NCI-H2081 (cell line): Measurements from ENCODE around the gene RADIL.
"Not testable (repeated sequence)": the region's sequence is repeated elsewhere in the genome, so short reads cannot be mapped to it uniquely, and the experiment has no call there.

ENCODE experiments used
- DNase-seq, 2 experiments: peaks; one replicate each; lab custom pipeline; 2025; lab: John Stamatoyannopoulos, UW

Gene RADIL, protein sequence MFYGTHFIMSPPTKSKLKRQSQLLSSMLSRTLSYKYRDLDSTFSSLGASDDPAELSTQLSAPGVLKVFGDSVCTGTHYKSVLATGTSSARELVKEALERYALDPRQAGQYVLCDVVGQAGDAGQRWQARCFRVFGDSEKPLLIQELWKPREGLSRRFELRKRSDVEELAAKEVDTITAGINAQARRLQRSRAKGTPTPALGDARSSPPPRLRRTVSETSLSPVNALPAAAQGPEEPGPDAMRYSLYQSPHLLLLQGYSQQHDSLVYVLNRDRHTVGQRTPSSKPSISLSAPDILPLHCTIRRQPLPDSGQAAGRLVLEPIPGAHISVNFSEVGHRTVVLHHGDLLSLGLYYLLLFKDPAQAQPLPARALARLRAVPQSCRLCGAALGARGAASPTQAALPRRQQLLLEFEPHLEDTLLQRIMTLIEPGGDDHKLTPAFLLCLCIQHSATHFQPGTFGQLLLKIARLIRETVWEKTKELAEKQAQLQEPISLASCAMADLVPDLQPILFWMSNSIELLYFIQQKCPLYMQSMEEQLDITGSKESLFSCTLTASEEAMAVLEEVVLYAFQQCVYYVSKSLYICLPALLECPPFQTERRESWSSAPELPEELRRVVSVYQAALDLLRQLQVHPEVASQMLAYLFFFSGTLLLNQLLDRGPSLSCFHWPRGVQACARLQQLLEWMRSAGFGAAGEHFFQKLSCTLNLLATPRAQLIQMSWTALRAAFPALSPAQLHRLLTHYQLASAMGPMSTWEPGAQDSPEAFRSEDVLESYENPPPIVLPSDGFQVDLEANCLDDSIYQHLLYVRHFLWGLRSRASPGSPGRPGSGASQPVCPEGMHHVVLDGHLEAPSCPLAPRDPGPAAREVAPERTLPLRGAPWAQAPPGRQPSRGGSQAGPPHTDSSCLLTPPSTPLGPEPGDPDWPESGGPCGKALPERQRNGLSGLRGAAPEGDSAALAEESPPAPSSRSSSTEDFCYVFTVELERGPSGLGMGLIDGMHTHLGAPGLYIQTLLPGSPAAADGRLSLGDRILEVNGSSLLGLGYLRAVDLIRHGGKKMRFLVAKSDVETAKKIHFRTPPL

DNA sequence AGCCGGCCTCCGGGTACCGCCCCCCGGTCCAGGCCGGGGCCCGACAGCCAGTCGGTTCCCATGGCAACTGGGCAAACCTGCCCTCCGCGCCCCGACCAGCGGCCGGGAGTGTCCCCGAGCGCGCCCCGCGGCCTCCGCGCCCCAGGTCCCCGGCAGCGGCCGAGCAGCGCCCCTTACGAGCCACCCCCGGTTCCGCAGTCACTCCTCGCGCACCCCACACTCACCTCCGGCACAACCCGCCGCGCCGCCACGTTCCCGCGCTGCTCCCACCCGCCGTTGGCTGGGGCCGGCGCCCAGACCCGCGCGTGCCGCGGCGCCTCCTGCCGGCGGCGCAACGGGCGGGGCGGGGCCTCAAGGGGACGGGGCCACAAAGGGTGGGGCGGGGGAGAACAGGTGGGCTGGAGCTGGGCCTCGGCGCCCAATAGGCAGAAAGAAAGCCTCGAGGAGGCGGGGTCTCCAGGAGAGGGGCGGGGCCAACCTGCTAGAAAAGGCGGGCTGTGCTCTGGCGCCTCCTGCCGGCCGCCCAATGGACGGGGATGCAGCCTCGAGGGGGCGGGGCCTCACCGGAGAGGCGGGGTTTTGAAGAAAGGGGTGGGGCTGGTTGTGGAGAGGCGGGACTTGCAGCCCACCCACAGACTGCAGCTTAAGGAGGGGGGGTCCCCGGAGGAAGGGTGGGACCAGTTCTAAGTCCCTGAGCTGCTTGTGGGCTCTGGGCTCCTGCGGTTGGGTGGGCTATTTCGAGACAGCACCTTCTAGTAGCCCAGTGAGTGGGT is at the start of gene RADIL:
Gene RADIL (minus strand): TSS at position 345 of the 773 bp plus-strand sequence. CDS start 5,577 bp downstream, outside the sequence.
- peak; percentile 82 to 90 for DNase-seq

DNA sequence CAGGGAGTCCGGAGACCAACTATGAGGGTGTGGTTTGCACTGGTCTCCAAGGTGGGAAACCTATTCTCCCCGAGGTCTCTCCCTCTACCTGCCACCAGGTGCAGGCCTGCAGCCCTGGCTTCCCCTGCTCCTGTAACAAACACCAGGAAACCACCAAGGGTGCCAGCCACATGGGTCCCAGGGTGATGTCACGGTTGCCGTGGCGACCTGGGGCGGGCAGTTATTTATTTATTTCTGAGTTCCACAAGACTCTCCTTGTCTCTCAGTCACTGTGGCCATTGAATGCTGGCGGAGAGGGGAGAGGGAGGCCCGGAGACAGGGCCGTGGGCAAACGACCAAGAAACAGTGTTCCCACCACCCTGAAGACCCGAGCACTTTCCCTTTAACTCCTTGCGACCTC is 48.4 kb upstream of the RADIL start:
- DNase-seq = peak; percentile 63 to 65

DNA sequence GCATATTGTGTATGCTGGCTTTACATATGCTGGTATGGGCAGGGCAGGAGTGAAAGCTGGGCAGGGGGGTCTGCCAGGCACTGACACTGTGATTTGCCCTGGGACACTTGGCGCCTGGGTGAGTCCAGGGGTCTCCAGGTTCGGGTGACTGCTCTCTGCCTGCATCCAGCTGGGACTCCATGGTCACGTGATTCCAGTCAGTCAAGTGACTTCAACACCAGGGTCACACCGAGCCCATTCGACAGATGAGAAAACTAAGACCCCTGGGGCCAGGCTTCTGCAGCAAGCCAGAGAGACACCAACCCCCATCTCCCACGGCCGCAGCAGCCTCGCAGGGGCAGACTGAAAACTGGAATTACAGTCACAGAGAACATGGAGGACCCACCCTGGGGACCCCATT is 45.5 kb upstream of the RADIL start:
- DNase-seq = no peak

DNA sequence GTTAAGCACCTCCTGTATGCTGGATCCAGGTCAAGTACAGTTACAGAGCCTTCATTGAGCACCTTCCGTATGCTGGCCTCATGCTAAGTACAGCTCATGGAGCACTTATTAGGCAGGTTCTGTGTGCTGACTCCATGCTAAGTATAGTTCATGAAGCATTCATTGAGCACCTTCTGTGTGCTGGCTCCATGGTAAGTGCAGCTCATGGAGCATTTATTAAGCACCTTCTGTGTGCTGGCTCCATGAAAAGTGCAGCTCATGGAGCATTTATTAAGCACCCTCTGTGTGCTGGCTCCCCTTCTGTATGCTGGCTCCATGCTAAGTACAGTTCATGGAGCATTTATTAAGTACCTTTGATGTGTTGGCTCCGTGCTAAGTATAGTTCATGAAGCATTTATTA is 44.9 kb upstream of the RADIL start:
- no peak for DNase-seq

DNA sequence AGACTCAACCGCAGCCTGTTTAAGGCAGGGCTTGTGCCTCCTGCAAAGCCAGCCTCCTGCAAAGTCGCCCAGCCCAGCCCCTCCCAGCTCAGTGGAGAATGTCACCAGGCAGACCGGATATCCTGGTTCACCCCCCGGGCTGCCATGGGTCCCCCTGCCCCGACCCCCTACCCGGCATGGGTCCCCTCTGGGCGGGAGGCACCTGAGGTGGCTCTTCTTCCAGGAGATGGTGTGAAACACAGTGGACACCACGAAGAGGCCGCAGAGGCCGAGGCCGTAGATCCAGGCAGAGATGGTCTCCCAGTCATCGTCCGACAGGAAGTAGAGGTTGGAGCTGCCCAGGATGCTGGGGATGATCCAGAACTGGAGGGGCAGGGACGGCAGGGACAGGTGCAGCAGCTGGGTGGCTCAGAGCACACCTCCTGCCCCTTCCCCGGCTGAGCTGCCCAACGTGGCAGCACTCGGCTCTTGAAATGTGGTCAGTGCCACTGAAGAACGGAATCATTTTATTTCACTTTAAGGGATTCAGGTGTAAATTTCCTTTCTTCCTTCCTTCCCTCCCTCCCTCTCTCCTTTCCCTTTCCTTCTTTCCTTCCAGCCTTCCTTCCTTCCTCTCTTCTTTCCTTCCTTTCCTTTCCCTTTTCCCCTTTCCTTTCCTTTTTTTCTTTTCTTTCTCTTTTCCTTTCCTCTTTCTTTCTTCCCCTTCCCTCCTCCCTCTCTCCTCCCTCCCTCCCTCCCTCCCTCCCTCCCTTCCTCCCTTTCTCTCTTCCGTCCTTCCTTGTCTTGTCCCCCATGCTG is 36.7 kb upstream of the RADIL start:
- DNase-seq = no peak

DNA sequence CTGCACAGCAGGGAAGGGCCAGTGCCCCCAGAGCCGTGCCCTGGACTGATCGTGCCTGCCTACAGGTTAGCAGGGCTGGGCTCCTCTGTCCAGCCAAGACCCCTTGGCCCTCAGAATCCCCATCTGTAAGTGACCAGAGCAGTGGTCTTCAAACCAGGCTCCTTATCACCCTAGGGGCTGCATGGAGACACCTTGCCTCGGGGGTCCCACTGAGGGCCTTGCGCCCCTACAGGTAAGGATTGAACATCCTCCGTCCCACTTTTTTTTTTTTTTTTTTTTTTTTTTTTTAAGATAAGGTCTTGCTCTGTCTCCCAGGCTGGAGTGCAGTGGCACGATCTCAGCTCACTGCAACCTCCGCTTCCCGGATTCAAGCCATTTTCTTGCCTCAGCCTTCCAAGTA is 32.6 kb upstream of the RADIL start:
- no peak for DNase-seq

DNA sequence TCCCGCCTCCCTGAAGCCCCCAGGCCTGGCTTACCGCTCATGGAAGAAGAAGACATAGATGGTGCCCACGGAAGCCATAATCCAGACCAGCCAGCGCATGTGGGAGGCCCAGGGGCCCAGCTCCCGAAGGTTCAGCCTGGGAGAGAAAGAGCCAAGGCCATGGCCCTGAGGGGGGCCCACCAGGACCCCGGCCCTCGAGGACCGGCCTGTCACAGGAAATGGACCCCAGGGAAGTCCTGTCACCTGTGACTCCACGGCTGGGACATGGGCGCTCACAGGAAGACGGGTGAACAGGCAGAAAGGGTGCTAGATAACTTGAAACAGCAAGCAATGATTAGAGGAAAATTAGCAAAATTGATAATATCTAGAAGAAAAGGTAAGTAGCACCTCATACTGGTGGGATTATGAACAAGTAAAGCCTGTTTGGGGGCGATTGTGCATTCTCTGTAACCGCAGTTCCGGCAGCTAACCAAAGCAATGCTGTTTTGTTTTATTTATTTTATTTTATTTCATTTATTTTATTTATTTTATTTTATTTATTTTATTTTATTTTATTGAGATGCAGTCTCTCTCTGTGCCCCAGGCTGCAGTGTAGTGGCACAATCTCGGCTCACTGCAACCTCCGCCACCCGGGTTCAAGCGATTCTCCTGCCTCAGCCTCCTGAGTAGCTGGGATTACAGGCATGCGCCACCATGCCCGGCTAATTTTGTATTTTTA is 27.8 kb upstream of the RADIL start:
- DNase-seq = no peak

DNA sequence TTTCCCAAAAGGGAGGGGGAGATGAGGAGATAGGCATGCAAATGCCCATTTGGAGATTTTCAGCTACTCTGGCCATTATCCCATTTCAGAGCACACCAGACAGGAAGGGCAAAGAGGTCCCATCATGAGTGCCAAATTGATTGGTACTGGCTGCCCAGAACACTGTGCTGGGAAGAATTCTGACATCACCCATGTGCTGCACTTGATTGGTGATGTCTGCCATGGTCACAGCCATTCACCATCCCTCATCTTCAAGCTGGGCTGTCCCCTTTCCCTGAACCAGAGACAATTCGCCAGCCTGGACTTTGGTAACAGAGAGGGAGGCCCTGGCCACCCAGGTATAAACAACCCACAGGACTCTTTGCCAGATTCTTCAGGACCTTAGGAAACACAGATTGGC is 23.2 kb upstream of the RADIL start:
- DNase-seq = no peak

DNA sequence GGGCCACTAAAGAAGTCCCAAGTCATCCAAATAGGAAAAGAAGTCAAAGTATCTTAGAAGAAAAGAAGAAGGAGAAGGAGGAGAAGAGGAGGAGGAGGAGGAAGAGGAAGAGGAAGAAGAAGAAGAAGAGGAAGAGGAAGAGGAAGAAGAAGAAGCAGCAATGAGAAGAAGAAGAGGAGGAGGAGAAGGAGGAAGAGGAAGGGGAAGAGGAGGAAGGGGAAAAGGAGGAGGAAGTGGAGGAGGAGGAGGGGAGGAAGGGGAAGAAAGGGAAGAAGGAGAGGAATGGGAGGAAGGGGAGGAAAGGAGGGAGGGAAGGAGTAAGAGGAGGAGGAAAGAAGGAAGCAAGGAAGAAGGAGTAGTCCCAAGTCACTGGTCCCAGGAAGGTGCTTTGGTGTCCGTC is 21.7 kb upstream of the RADIL start:
- DNase-seq = no peak

DNA sequence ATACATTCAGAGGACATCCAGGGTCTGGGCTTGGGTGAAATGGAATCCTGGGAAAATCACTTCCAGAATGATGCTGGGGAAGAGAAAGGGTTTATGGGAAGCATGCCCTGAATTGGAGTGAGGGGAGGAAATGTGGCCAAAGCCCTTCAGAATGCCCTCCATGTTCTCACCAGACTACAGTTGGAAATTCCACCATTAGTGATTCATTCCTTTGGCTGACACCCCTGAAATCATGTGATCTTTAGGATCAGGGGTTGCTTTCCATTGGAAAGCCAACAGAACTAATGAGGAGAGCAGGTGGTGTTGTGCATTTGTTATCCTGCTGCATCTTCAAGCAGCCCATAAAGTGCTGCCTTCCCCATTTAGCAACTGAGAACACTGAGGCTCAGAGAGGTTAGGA is 20.8 kb upstream of the RADIL start:
- DNase-seq = no peak

DNA sequence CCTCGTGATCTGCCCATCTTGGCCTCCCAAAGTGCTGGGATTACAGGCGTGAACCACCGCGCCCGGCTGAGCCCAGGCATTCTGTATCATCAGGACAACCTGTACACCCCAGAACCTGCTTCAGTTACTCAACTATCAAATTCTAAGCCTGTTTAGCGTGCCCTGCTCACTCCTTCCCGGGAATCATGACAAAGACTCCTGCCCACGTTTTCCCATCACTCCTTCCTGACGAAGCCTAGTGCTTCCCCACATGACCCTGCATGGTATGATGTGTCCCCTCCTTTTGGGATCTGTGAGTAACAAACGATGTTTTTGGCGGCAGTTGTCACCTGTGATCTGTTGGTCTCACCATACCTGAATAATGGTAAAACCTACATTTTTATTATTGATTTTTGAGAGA is 12.2 kb upstream of the RADIL start:
- no peak for DNase-seq

DNA sequence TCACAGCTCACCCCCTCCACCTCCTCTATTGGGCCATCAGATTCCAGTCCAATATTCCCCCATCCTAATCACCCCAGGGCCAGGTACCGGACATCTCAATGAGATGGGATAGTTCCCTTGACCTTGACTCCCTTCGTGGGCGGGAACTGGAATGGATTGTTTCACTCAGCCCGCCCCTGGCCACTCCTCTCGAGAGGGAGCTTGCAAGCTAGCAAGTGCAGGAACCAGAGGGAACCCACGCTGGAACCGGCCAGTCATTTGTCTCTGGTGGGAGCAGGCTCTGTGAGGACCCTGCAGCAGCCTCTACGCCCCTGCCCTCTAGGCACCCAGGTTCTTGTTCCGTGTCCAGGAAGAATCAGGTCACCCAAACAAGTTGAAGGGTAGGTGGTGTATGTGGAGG is 11.0 kb upstream of the RADIL start:
- no peak for DNase-seq

DNA sequence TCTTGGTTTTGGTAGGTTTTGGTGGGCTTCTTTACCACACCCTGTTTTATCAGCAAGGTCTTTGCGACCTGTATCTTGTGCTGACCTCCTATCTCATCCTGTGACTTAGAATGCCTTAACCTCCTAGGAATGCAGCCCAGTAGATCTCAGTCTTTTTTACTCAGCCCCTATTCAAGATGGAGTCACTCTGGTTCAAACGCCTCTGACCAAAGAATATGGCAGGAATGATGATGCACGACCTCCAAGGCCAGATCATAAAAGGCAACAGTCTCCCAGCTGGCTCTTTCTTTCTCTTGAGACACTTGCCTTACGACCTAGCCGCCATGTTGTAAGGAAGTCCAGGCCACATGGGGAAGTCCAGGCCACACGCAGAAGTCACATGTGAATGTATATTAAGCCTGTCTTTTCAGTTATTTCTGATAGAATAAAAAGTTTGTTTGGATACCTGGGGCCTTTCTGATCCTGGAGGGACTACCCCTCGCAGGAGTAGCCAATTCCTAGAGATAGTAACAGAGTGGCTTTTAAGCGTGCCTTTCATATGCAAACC is 10.5 kb upstream of the RADIL start:
- no peak for DNase-seq

DNA sequence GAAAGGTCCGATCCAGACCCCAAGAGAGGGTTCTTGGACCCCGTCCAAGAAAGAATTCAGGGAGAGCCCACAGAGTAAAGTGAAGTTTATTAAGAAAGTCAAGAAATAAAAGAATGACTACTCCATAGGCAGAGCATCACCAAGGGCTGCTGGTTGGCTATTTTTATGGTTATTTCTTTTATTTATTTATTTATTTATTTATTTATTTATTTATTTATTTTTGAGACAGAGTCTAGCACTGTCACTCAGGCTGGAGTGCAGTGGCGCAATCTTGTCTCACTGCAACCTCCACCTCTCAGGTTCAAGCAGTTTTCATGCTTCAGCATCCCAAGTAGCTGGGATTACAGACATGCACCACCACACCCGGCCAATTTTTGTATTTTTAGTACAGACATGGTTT is 9.7 kb upstream of the RADIL start:
- not testable (repeated sequence) for DNase-seq

DNA sequence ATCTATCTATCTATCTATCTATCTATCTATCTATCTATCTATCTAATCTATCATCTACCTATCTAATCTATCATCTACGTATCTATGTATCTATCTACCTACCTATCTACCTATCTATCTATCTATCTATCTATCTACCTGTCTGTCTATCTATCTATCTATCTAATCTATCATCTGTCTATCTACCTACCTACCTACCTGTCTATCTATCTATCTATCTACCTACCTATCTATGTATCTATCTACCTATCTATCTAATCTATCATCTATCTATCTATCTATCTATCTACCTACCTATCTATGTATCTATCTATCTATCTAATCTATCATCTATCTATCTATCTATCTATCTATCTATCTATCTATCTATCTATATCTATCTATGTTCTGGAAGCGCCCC is 8.0 kb upstream of the RADIL start:
- DNase-seq = not testable (repeated sequence)

DNA sequence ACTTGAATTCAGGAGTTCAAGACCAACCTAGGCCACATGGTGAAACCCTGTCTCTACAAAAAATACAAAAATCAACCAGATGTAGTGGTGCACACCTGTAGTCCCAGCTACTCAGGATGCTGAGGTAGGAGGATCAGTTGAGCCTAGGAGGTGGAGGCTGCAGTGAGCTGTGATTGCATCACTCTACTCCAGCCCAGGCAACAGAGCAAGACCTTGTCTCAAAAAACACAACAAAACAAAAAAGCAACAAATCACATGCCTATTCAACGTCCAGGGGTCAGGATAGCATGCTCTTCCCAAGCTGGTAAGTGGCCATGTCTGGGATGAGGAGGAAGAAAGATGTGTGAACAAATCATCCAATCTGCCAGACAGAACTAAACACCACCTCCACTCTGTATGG is 6.2 kb upstream of the RADIL start:
- no peak for DNase-seq

DNA sequence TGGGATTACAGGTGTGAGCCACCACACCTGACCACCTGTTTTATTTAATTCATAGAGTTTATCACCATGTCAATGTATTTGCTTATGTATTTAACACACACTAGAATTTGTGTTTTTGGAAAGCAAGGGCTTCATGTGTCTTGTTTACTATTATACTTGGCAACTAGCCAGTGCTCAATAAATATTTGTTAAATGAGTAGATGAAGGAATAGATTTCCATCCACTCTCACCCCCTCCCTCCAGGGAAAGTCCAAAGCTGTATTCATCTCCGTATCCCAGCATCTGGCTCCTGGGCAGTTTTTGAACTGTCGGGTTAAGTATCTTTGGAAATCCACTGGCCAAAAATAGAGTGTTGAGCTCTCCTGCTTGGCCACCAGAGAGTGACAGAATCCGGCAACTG is 4.6 kb upstream of the RADIL start:
- no peak for DNase-seq

DNA sequence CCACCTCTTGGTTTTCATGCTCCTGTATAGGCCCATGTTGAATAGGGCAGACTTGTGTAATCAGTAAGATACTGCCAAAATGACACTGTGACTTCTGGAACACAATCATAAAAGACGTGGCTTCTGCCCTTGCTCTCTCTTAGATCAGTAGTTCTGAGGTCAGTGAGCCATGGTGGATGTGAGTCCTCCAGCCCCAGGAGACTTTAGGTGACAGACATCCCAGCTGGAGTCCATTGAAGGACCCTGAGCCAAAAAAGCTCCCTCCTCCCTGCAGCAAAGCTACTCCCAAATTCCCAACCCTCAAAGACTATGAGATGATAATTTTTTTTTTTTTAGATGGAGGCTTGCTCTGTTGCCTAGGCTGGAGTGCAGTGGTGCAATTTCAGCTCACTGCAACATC is 3.2 kb upstream of the RADIL start:
- DNase-seq = no peak

DNA sequence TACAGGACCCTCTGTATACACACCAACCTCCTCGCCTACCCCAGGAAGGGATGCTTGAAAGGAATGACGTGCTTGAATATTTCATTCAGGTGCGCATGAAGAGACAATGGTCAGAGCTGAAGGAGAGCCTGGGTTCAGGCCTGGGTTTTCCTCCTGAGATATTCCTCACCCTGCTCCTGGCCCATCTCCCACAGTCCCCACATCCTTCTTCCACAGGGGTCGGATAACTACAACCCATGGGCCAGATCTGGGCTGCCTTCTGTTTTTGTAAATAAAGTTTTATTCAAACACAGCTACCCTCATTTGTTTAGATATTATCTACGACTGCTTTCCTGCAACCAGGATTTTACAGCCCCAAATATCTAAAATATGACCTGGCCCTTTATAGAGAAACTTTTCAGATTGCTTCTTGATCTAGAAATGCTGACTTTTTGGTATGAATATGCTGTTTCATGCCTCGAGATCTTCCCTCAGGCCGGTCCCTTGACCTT is 1.8 kb upstream of the RADIL start:
- DNase-seq = no peak

DNA sequence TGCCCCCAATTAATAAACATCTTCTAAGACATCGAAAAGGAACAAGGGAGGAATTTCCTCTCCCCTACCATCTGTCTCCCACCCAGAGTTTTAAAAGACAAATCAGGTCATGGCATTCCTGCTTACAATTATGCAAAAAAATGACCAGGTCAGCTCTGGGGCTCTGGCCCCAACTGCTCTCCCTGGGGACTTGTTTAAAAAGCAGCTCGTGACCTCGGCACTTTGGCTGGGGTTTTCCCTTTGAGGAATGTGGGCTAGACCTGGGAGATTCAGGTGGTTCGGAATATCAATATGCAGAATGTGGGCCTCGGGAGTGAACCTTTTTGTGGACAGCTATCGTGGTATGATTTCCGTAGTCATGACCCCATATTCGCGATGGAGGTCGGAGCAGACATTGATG is 648 bp upstream of the RADIL start:
- DNase-seq = no peak
